HG02943 (cell line): ENCODE measurements around the gene KATNAL2.

ENCODE experiments used
- ATAC-seq: cut with Tn5 transposase; IDR thresholded peaks from one replicate; pipeline ENCODE4 v1.9.1; 2021; ENCODE audit warnings: mild to moderate bottlenecking, low read depth, moderate library complexity; ENCODE audit not compliant: unreplicated experiment

The KATNAL2 gene

DNA sequence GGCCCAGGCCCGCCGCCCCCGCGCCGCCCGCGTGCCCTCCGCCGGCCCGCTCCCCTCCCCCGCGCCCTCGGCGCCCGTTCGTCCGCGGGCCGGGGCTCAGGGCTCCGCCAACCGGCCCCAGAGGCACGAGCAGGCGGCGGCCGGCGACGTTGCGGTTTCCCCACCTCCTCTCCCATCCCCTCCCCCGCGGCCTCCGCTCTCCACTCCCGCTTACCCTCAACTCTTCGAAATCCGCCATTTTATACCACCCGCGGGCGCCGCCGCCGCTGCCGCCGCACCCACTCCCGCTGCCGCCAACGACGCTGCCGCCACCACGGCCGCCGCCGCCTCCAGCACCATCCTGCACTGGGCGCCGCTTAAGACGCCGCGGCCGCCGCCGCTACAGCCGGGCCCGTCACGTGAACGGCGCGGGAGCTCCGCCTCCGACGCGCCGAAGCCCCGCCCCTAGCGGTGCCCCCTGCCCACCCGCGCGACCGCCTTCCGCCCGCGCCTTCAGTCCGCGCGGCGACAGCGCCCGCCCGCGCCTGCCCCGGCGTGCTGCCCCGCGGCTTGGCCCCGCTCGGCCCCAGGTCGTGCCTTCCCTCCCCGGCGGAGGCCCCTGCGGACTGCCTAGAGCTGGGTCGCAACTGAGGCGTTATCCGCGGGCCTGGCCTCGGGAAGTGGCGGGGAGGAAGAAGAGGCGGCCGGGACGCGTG is at the start of gene KATNAL2, which contains the start of gene PIAS2:
TSS of gene KATNAL2 (plus strand) at position 495 of the 695 bp plus-strand sequence. CDS start 29,271 bp downstream, outside the sequence.
TSS of gene PIAS2 (minus strand) at position 400 of the 695 bp plus-strand sequence. CDS start at position 238, 162 bp downstream.
- ATAC-seq, result peak; percentile 79

DNA sequence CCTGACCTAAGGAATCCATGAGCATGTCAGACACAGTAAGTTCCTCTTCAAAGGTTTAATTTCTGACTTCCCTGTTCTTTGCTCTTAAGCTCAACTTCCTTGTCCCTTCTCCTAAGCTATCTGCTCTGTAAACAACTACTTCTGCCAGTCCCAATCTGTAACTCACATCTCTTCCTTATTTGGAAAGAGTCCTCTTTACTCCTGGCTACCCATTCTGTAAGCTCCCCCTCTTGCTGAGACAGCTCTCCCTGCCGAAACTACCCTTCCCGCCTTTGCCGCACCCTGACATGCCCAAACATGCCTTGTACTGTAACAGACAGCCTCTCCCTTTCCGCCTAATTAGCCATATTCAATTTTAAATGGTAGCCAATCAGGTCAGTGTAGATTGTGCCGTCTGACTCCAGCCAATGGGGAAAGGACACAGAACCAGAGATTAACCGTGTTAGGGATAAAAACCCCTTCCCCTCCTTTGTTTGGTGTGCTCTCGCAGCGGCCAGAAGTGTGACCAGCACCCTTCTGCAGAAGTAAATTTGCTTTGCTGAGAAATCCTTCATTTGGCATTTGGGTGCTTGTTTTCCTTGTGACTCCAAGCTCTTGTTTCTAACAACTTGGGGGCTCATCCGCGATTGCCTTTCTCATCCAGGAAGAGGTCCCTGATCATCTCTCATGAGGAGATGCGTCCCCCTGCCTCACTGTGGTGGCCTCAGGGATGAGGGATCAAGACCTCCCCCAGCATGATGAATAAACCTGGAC is 49.1 kb upstream of the KATNAL2 start:
- ATAC-seq, result no peak

DNA sequence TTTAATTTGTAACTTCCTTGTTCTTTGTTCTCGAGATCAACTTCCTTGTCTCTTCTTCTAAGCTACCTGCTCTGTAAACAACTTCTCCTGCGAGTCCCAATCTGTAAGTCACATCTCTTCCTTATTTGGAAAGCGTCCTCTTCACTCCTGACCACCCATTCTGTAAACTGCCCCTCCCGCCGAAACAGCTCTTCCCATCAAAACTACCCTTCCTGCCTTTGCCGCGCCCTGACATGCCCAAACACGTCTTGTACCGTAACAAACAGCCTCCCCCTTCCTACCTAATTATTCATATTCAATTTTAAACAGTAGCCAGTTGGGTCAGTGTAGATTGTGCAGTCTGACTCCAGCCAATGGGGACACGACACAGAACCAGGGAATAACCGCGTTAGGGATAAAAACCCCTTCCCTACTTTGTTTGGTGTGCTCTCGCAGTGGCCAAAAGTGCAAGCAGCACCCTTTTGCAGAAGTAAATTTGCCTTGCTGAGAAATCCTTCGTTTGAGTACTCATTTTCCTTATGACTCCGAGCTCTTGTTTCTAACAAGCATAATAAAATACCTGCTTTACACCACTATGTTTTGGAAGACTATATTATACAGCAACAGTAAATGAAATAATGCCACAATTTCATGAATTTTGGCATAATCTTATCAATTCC is 39.9 kb upstream of the KATNAL2 start:
- ATAC-seq, result no peak

DNA sequence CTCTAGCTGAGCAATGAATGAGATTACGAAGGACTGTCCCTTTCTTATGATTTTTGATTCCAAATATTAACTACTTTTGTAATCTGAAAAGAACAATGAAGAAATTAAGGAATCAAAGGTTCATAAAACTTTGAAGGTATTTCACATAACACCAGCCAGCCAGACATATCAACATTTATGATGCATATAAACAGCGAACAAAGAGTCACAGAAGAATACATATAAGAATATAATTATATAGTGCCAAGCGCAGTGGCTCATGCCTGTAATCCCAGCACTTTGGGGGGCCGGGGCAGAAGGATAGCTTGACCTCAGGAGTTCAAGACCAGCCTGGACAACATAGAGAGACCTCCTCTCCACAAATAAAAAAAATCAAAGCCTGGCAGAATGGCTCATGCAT is 34.2 kb upstream of the KATNAL2 start:
- no peak for ATAC-seq

DNA sequence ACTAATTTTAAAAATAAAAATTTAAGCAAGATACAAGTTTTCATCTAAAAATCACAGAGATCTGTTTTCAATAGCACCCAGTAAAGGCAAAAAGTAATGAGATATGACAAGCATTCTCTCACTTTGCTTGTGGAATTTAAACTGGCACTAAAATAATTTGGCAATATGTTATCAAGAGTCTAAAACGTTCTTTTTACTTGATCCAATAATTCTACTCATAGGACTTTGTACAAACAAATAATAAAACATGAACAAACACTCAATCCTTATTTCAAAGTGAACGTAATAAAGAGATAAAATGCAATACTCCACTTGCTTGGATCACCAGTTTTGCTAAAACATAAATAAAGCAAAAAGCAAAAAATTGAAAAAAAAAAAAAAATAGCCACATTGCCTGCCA is 30.5 kb upstream of the KATNAL2 start:
- ATAC-seq, result no peak

DNA sequence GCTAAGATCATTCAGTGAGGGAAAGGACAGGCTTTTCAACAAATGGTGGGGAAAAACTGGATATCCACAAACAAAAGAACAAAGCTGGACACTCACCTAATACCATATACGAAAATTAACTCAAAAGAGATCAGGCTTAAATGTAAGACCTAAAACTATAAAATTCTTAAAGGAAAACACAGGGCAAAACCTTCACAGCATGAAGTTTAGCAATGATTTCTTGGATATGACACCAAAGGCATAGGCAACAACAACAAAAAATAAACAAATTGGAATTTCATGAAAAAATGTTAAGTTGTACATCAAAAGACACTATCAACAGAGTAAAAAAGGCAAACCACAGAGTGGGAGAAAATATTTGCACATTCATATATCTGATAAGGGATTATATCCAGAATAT is 28.4 kb upstream of the KATNAL2 start:
- ATAC-seq, result no peak

GRCh38 chr18:46891742-46892214 is 25.6 kb upstream of the KATNAL2 start:
- peak; percentile 60 for ATAC-seq

DNA sequence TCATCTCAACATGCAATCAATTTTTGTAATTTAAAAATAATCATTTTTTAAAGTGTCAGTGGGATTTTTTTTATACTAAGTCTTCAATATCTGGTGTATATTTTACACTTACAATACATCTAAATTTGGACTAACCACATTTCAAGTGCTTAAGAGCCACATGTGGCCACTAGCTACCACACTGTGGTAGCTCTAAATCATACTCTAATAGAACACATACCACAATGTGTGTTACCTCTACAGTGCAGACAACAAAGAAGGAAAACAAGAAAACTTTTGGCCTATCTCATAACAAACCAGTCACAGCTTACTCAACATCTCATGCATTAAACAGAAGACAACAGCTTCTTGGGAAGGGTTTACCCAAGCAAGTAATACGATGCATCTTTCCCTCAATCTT is 24.6 kb upstream of the KATNAL2 start:
- ATAC-seq, result no peak

- ATAC-seq, result no peak
Observed at GRCh38 chr18:46893360-46893759, 24.0 kb upstream of the KATNAL2 start.

DNA sequence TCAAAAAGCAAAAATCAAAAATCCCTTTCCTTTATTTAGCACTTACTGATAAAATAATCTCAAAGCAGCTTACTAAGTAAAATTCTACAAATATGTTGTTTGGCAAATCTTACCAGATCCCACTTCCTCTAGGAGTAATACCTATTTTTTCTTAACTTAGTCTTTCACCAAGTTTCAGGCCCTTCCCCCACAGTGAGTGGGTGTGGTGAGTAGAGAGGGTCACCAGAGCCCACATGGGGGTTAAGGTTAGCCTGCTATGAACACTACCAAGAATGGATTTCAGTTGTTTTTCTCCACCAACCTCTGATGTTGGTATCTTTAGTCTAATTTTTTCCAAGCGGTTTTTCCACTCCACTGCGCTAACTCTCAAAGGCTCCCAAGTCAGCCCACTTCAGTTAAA is 23.3 kb upstream of the KATNAL2 start:
- ATAC-seq, result no peak

GRCh38 chr18:46899274-46899948 is 18.0 kb upstream of the KATNAL2 start:
- no peak for ATAC-seq

DNA sequence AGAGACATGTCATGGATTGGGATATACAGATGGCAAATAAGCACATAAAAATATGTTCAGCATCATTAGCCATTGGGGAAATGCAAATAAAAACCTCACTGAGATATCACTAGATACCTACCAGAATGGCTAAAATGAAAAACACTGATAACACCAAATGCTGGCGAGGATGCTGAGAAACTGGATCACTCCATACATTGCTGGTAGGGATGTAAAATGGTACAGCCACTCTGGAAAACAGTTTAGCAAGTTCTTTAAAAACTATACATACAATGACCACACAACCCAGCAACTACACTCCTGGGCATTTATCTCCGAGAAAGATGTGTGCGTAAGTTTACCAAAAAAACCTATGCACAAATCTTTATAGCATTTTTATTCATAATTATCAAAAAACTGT is 14.0 kb upstream of the KATNAL2 start:
- ATAC-seq, result no peak

- no peak for ATAC-seq
Observed at GRCh38 chr18:46909497-46909896, 7.9 kb upstream of the KATNAL2 start.

GRCh38 chr18:46910856-46911255 is 6.5 kb upstream of the KATNAL2 start:
- ATAC-seq, result no peak

DNA sequence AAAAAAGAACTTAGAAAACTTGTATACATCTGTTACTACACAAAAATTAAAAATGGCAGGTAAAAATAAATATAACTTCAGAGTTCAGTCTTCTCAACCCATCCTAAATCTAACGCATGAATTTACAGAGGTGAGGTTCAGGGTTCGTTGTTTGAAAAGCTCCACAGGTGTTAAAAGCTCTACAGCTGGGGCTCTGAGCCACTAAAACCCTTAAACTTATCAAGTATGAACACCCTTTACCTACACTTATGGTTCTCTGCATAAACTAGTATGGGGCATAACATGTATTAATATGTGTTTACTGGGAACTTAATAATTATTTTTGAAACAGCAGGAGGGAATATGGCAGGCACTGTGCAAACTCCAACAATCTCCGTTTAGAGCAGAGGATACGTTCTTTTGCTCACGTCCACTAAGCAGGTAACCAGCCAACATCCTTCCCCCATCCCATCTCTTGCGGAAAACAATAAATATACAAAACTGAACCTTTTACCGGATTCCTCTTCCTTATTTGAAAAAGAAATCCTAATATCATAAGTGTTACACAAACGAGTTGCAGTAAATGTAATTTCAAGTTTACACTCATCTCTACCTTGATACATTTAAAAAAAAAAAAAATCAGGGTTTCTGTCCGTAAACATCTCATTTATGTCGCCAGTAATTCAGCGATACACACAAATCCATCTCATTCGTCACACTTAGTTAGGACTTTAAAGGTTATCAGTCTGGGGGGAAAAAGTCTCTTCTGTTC is 1.4 kb upstream of the KATNAL2 start:
- ATAC-seq, result no peak

DNA sequence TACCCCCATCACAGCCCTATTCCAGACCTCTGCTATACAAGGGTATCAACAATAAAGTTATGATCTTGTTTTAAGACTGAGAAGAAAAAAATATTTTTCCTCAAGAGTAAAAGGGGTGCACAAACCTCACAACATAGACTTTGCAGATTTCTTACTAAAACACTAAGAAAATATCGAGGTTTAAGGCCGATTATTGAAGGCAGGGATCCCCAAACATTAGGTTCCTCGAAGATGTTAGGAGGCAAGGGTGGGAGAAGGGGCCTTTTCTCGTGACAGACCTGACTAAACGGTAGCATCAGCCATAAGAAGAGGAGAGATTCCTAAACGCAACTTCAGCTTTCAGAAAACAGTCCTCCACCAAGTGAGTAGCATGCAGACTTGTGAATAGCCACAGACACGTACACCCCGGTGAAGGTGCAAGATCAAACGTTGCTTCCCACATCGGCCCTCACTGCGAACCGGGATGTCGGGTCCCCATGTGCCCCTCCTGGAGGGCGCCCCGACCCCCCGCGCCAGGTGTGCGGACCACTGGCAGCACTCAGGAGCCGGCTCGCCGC is 773 bp upstream of the KATNAL2 start:
- peak; percentile 41 for ATAC-seq

- peak; percentile 5 for ATAC-seq
Observed at GRCh38 chr18:46917803-46918600, 600 bp downstream of the KATNAL2 start.

DNA sequence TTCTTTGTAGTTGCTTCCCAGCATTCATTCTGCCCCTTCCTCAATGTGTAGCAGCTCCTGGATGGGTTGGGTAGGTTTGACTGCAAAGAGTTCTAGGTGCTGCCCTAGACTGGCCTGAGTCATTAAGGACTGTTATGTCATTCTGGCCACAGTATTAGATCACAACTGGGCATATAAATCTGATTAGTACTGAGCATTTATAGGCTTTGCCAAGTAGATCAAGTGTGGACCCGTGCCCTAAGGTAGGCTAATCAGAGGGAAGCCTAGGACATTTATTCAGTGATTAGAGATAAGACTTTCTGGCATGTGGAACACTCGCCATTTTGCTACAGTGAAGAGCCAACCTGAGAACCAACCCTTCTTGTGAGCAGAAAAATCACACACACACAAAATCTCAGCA is 2.7 kb downstream of the KATNAL2 start:
- ATAC-seq, result no peak

DNA sequence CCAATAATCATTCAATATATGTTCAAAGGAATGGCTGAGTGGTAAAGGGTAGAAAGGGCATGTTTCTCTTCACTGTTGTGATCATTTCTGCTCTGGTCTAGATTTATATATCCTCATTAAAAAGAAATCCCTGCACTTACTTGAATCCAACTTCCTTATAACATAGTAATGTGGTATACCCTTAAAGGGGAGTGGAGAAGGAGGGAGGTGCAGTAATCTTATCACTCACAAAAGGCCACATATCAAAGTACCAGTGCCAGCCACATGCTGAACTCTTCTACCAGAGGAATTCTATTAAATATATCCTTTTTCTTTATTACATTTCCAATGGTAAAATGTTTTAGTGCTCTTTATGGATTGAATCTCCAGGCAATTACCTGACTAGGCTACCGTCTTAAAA is 3.3 kb downstream of the KATNAL2 start:
- no peak for ATAC-seq
